PFSK-1 (cell line): Measurements from ENCODE around the gene AHDC1.

Source experiments
- FOXP2 ChIP-seq: optimal IDR thresholded peaks from 2 replicates; pipeline ENCODE3; 2011; ENCODE audit warnings: borderline replicate concordance, control low read depth, inconsistent platforms; ENCODE audit not compliant: insufficient read depth; ENCODE audit errors: extremely low read length, extremely low read depth
- POLR2AphosphoS5 ChIP-seq: IDR thresholded peaks from 2 replicates; pipeline ENCODE4 v1.6.1; 2012; ENCODE audit warnings: low read depth, mild to moderate bottlenecking, control low read depth, low read length, moderate library complexity
- TF ChIP-seq, protein P1 (sequence below), 2 experiments: IDR thresholded peaks; 2 replicates each; pipeline versions ENCODE4 v1.6.1 to v1.8.0; 2011 to 2012; ENCODE audit warnings: low read depth in 2 of 2, low read length in 2 of 2, control low read depth in 1 of 2, inconsistent platforms in 1 of 2, mild to moderate bottlenecking in 1 of 2, moderate library complexity in 1 of 2; ENCODE audit not compliant: insufficient read depth in 1 of 2

GRCh38 chr1:27545876-27546275, 58.1 kb downstream of the AHDC1 start:
- TF ChIP-seq FOXP2 (no peak), POLR2AphosphoS5 (no peak)
- TF ChIP-seq, protein P1, sequence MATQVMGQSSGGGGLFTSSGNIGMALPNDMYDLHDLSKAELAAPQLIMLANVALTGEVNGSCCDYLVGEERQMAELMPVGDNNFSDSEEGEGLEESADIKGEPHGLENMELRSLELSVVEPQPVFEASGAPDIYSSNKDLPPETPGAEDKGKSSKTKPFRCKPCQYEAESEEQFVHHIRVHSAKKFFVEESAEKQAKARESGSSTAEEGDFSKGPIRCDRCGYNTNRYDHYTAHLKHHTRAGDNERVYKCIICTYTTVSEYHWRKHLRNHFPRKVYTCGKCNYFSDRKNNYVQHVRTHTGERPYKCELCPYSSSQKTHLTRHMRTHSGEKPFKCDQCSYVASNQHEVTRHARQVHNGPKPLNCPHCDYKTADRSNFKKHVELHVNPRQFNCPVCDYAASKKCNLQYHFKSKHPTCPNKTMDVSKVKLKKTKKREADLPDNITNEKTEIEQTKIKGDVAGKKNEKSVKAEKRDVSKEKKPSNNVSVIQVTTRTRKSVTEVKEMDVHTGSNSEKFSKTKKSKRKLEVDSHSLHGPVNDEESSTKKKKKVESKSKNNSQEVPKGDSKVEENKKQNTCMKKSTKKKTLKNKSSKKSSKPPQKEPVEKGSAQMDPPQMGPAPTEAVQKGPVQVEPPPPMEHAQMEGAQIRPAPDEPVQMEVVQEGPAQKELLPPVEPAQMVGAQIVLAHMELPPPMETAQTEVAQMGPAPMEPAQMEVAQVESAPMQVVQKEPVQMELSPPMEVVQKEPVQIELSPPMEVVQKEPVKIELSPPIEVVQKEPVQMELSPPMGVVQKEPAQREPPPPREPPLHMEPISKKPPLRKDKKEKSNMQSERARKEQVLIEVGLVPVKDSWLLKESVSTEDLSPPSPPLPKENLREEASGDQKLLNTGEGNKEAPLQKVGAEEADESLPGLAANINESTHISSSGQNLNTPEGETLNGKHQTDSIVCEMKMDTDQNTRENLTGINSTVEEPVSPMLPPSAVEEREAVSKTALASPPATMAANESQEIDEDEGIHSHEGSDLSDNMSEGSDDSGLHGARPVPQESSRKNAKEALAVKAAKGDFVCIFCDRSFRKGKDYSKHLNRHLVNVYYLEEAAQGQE (IDR thresholded peaks at IDR 0.05; ENCODE audit: insufficient read depth in 1 of 2, low read depth in 2 of 2, low read length in 2 of 2), result no peak
